OCI-LY7 (cell line): ENCODE data around the gene LHFPL6. TPM values are rescaled to one million over a fixed set of nuclear protein-coding genes. Genes with fewer than 3 reads are reported as not detected.

Experiments used
- BruUV-seq: library from RNA; stranded (reverse); fragments of 400-500 nt; replicated peaks from 2 replicates; lab custom pipeline; 2021; lab: Mats Ljungman, UMichigan
- CTCF ChIA-PET: fragments of 300-600 bp; sonication (Branson Sonifier 250); formaldehyde crosslinking; loops from one replicate; lab custom pipeline; 2022; ENCODE audit warnings: antibody characterized with exemption; ENCODE audit not compliant: unreplicated experiment; lab: Charles Lee
- POLR2A ChIA-PET: fragments of 300-600 bp; sonication (Branson Sonifier 250); formaldehyde crosslinking; loops from one replicate; lab custom pipeline; 2022; ENCODE audit warnings: antibody characterized with exemption; lab: Charles Lee
- DNase-seq: peaks from one replicate; pipeline ENCODE4 v3.0.0-alpha.2; 2015; ENCODE audit warnings: low spot score
- H2AFZ ChIP-seq: fragments of 200-600 bp; sonication (generic), shearing (Covaris generic); 2 replicates; pipeline ENCODE4 v1.6.1; 2014; ENCODE audit warnings: mild to moderate bottlenecking, antibody characterized with exemption, low read length, moderate library complexity
- H3K27ac ChIP-seq: fragments of 200-600 bp; sonication (generic); 2 replicates; pipeline ENCODE4 v1.5.1; 2014; ENCODE audit warnings: mixed run types, low read depth, mild to moderate bottlenecking, moderate library complexity, low read length, inconsistent platforms; ENCODE audit not compliant: poor library complexity, severe bottlenecking
- H3K36me3 ChIP-seq: fragments of 200-600 bp; sonication (generic); 2 replicates; pipeline ENCODE4 v1.6.1; 2014; ENCODE audit warnings: mild to moderate bottlenecking, antibody characterized with exemption, low read length, moderate library complexity, mixed read lengths; ENCODE audit not compliant: insufficient read depth
- H3K4me1 ChIP-seq: fragments of 200-600 bp; sonication (generic); 2 replicates; pipeline ENCODE4 v1.5.1; 2014; ENCODE audit warnings: mild to moderate bottlenecking, low read length; ENCODE audit not compliant: insufficient read depth, poor library complexity, severe bottlenecking
- H3K4me2 ChIP-seq: fragments of 200-600 bp; sonication (generic); 2 replicates; pipeline ENCODE4 v1.6.1; 2014; ENCODE audit warnings: mild to moderate bottlenecking, low read length
- H3K4me3 ChIP-seq: fragments of 200-600 bp; sonication (generic); 2 replicates; pipeline ENCODE4 v1.5.1; 2014; ENCODE audit warnings: mild to moderate bottlenecking, low read depth, low read length; ENCODE audit not compliant: poor library complexity, severe bottlenecking
- H3K79me2 ChIP-seq: fragments of 200-600 bp; sonication (generic); 2 replicates; pipeline ENCODE4 v1.6.1; 2016; ENCODE audit warnings: low read depth, mild to moderate bottlenecking, low read length, moderate library complexity, mixed read lengths; ENCODE audit not compliant: insufficient read depth
- H3K9me2 ChIP-seq: fragments of 200-600 bp; sonication (generic); 2 replicates; pipeline ENCODE4 v1.6.1; 2016; ENCODE audit warnings: mild to moderate bottlenecking, low read length, mixed read lengths; ENCODE audit not compliant: insufficient read depth
- H3K9me3 ChIP-seq: fragments of 200-600 bp; sonication (generic); 2 replicates; pipeline ENCODE4 v1.6.1; 2014; ENCODE audit warnings: mild to moderate bottlenecking, mixed run types, low read length, mixed read lengths
- H4K20me1 ChIP-seq: fragments of 200-600 bp; sonication (generic); 2 replicates; pipeline ENCODE4 v1.6.1; 2014; ENCODE audit warnings: mild to moderate bottlenecking, antibody characterized with exemption, low read length, moderate library complexity, mixed read lengths; ENCODE audit not compliant: insufficient read depth
- EZH2phosphoT487 ChIP-seq: fragments of 200-600 bp; sonication (generic); IDR thresholded peaks from 2 replicates; pipeline ENCODE4 v1.6.1; 2018; ENCODE audit warnings: low read depth, borderline replicate concordance, mild to moderate bottlenecking, mixed run types, antibody characterized with exemption, low read length, moderate library complexity, mixed read lengths
- intact Hi-C: fragments of 100-400 bp; cut with micrococcal nuclease; formaldehyde crosslinking; loops from one replicate; pipeline ENCODE4 v1.10.0; 2022; ENCODE audit not compliant: unreplicated experiment
- total RNA-seq, 2 experiments: library from RNA; depleted of rRNA in 1 of 2; stranded (reverse); fragments of >200 nt in 1 of 2; shearing (Covaris generic) in 1 of 2; gene quantifications; 2 replicates each; pipeline ENCODE4 v1.2.3, GENCODE V29; 2014 to 2022
- TF ChIP-seq, protein P1 (sequence below): fragments of 200-600 bp; sonication (generic); conservative IDR thresholded peaks from 2 replicates; pipeline ENCODE4 v1.5.1; 2014; ENCODE audit warnings: mild to moderate bottlenecking, antibody characterized with exemption, low read length, moderate library complexity, mixed read lengths

Gene LHFPL6
- total RNA-seq, 2 experiments from 2014 or later: 15.1 to 27.7 TPM

DNA sequence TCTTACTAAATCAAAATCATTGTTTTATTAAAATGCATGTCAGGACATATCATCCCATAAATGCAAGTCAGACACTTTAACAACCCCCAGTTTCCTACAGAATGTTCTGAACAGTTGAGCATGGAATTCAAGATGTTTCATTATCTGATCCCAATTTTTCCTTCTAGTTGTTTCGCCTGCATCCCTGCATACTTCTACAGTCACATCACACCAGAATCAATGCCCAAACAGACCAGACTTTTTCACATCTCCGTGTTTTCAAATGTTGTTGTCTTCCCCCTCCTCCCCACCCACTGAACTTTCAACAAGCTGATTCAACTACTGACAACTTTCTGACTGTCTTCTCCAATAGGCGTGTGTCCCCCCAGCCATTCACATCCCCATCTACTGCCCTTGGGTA, 48.6 kb downstream of the LHFPL6 start:
- intact Hi-C loops: no loop called here
- POLR2A ChIA-PET: interaction anchor here (0.8 to 1.9 kb wide), 2 partner anchors 15 to 30 kb away, joined by 3 to 4 read pairs; no protein-coding TSS in a partner anchor

DNA sequence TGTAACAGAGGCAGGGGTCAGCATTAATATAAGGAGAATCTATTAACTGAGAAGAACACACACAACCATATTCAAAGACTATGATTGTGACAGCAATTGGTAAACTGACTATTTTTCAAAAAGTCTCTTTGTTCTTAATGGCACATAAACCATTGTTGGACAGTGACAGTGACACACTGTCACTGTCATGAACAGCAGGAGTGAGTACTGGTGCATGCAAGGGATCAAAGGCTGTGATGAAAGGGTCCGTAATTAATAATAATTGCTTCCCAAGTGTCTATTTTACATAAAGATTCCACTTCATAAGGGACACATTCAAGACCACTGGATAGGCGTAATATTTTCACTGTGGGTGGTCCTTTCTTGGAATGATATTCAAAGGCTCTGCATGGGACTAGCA, 50.7 kb downstream of the LHFPL6 start:
- ChIA-PET CTCF (no interaction called here), POLR2A (no interaction called here)
- TF ChIP-seq, protein P1, sequence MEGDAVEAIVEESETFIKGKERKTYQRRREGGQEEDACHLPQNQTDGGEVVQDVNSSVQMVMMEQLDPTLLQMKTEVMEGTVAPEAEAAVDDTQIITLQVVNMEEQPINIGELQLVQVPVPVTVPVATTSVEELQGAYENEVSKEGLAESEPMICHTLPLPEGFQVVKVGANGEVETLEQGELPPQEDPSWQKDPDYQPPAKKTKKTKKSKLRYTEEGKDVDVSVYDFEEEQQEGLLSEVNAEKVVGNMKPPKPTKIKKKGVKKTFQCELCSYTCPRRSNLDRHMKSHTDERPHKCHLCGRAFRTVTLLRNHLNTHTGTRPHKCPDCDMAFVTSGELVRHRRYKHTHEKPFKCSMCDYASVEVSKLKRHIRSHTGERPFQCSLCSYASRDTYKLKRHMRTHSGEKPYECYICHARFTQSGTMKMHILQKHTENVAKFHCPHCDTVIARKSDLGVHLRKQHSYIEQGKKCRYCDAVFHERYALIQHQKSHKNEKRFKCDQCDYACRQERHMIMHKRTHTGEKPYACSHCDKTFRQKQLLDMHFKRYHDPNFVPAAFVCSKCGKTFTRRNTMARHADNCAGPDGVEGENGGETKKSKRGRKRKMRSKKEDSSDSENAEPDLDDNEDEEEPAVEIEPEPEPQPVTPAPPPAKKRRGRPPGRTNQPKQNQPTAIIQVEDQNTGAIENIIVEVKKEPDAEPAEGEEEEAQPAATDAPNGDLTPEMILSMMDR: no peak
- no peak for TF ChIP-seq EZH2phosphoT487
- intact Hi-C loops: no loop called here
- no peak for DNase-seq
- no peak overlapping the region for H2AFZ ChIP-seq
- peaks cover 7% of the 10 kb centered on the region for H3K4me1 ChIP-seq
- H3K4me2 ChIP-seq: no peak overlapping the region
- H3K9me2 ChIP-seq: no peaks in the 10 kb centered on the region
- BruUV-seq: no TSS peak
- peaks cover 21% of the 10 kb centered on the region for H3K36me3 ChIP-seq
- no peaks in the 10 kb centered on the region for H4K20me1 ChIP-seq
- H3K79me2 ChIP-seq: no peaks in the 10 kb centered on the region
- no peak overlapping the region for H3K27ac ChIP-seq
- no peaks in the 10 kb centered on the region for H3K9me3 ChIP-seq
- no peak overlapping the region for H3K4me3 ChIP-seq

More for the DNA sequence above, 48.6 kb downstream of the LHFPL6 start:
- Histone ChIP-seq H3K36me3 (peaks cover 32% of the 10 kb centered on the region), H3K79me2 (no peaks in the 10 kb centered on the region), H3K4me2 (no peak overlapping the region), H2AFZ (no peak overlapping the region), H3K9me2 (no peaks in the 10 kb centered on the region), H3K27ac (no peak overlapping the region), H4K20me1 (no peaks in the 10 kb centered on the region), H3K9me3 (0 out of 2 replicates have a peak, but pooled peaks cover 3% of the 10 kb centered on the region), H3K4me1 (peaks cover 7% of the 10 kb centered on the region), H3K4me3 (no peak overlapping the region)
- TF ChIP-seq, protein P1: no peak
- no peak for TF ChIP-seq EZH2phosphoT487
- CTCF ChIA-PET: interaction anchor here (0.6 kb wide), 1 partner anchor 48 kb away, joined by 3 read pairs; no protein-coding TSS in a partner anchor
- no TSS peak for BruUV-seq
- no peak for DNase-seq

DNA sequence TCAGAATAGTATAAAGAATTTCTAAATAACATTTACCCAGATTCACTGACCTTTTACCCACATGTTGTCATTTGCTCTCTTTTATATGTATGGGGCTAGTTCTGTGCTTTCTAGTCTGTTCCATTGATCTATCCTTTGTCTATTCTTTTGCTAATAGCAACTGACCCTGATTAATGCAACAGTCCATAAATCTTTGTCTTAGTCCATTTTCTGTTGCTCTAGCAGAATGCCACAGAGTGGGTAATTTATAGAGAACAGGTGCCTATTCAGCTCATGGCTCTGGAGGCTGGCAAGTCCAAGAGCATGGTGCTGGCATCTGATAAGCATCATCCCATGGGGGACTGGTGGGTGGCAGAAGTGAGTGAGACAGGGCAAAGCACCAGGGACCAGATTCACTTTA, 52.1 kb downstream of the LHFPL6 start:
- Histone ChIP-seq H4K20me1 (no peaks in the 10 kb centered on the region), H3K36me3 (peaks cover 20% of the 10 kb centered on the region), H3K9me2 (no peaks in the 10 kb centered on the region), H3K27ac (no peak overlapping the region), H3K4me1 (peaks cover 7% of the 10 kb centered on the region), H3K4me2 (no peak overlapping the region), H2AFZ (no peak overlapping the region), H3K79me2 (no peaks in the 10 kb centered on the region), H3K4me3 (no peak overlapping the region), H3K9me3 (no peaks in the 10 kb centered on the region)
- no TSS peak for BruUV-seq
- CTCF ChIA-PET: no interaction called here
- DNase-seq: no peak
- TF ChIP-seq EZH2phosphoT487: no peak
- TF ChIP-seq, protein P1: no peak
- POLR2A ChIA-PET: no interaction called here
- intact Hi-C loops: no loop called here
